WTC11 (cell line): ENCODE data around the gene REXO2. TPM values are rescaled to one million over a fixed set of nuclear protein-coding genes. Genes with fewer than 3 reads are reported as not detected.

Experiments used
- ATAC-seq: fragments of 200-7000 bp; cut with Tn5 transposase; 2 replicates; pipeline ENCODE4 v1.10.0; 2021; ENCODE audit warnings: mild to moderate bottlenecking, moderate library complexity
- CTCF ChIA-PET: fragments of 300-600 bp; sonication (Branson Sonifier 250); formaldehyde crosslinking; loops from one replicate; lab custom pipeline; 2021; ENCODE audit warnings: antibody characterized with exemption; lab: Charles Lee
- POLR2A ChIA-PET: fragments of 350-600 bp; sonication (Branson Sonifier 250); formaldehyde crosslinking; loops from one replicate; lab custom pipeline; 2021; ENCODE audit warnings: antibody characterized with exemption; lab: Charles Lee
- DNase-seq: peaks from one replicate; pipeline ENCODE4 v3.0.0; 2021; ENCODE audit warnings: low spot score
- H3K27ac Mint-ChIP-seq: 2 replicates; pipeline ENCODE4 v1.8.0; 2021; ENCODE audit warnings: mixed read lengths
- H3K27me3 Mint-ChIP-seq: 2 replicates; pipeline ENCODE4 v1.8.0; 2021; ENCODE audit warnings: low read depth, mild to moderate bottlenecking, moderate library complexity, mixed read lengths
- H3K36me3 Mint-ChIP-seq: 2 replicates; pipeline ENCODE4 v1.8.0; 2021; ENCODE audit warnings: mixed read lengths
- H3K4me1 Mint-ChIP-seq: 2 replicates; pipeline ENCODE4 v1.8.0; 2022; ENCODE audit warnings: mixed read lengths
- H3K4me3 Mint-ChIP-seq: 2 replicates; pipeline ENCODE4 v1.8.0; 2021; ENCODE audit warnings: mild to moderate bottlenecking, moderate library complexity, mixed read lengths
- H3K9me3 Mint-ChIP-seq: 2 replicates; pipeline ENCODE4 v1.8.0; 2021; ENCODE audit warnings: mixed read lengths
- CREB1 ChIP-seq: sonication (generic); formaldehyde crosslinking; IDR thresholded peaks from 2 replicates; pipeline ENCODE4 v1.8.0; 2023; ENCODE audit warnings: mild to moderate bottlenecking, missing genetic modification reagents
- CREM ChIP-seq: sonication (generic); formaldehyde crosslinking; IDR thresholded peaks from 2 replicates; pipeline ENCODE4 v1.8.1; 2022; ENCODE audit warnings: mild to moderate bottlenecking, missing genetic modification reagents, moderate library complexity
- ETV6 ChIP-seq: sonication (generic); formaldehyde crosslinking; IDR thresholded peaks from 2 replicates; pipeline ENCODE4 v1.8.1; 2022; ENCODE audit warnings: mild to moderate bottlenecking, missing genetic modification reagents
- FOXP1 ChIP-seq: sonication (generic); formaldehyde crosslinking; IDR thresholded peaks from 2 replicates; pipeline ENCODE4 v1.8.0; 2022; ENCODE audit warnings: missing genetic modification reagents, mild to moderate bottlenecking, moderate library complexity, borderline replicate concordance
- GRHL2 ChIP-seq: fragments of 250-450 bp; sonication (Bioruptor Pico); IDR thresholded peaks from 2 replicates; pipeline ENCODE4 v1.8.0; 2022; ENCODE audit warnings: mild to moderate bottlenecking, moderate library complexity; ENCODE audit not compliant: insufficient replicate concordance, severe bottlenecking
- IRF2 ChIP-seq: sonication (generic); formaldehyde crosslinking; IDR thresholded peaks from 2 replicates; pipeline ENCODE4 v1.8.0; 2022; ENCODE audit warnings: low read depth, missing genetic modification reagents, borderline replicate concordance
- MYBL2 ChIP-seq: sonication (generic); formaldehyde crosslinking; IDR thresholded peaks from 2 replicates; pipeline ENCODE4 v1.8.1; 2023; ENCODE audit warnings: mild to moderate bottlenecking, moderate library complexity, missing genetic modification reagents
- NR2C2 ChIP-seq: sonication (generic); formaldehyde crosslinking; IDR thresholded peaks from 2 replicates; pipeline ENCODE4 v1.8.0; 2022; ENCODE audit warnings: mild to moderate bottlenecking, missing genetic modification reagents
- RORB ChIP-seq: fragments of 250-450 bp; sonication (Bioruptor Pico); IDR thresholded peaks from 2 replicates; pipeline ENCODE4 v1.9.0; 2021; ENCODE audit warnings: mild to moderate bottlenecking
- SMAD3 ChIP-seq: sonication (generic); formaldehyde crosslinking; IDR thresholded peaks from 2 replicates; pipeline ENCODE4 v1.8.0; 2022; ENCODE audit warnings: missing genetic modification reagents, mild to moderate bottlenecking, borderline replicate concordance
- SOX15 ChIP-seq: fragments of 250-450 bp; sonication (Bioruptor Pico); IDR thresholded peaks from 2 replicates; pipeline ENCODE4 v1.9.0; 2021; ENCODE audit warnings: mild to moderate bottlenecking
- ZNF121 ChIP-seq: sonication (generic); formaldehyde crosslinking; IDR thresholded peaks from 2 replicates; pipeline ENCODE4 v1.8.0; 2023; ENCODE audit warnings: missing genetic modification reagents
- ZNF232 ChIP-seq: sonication (generic); formaldehyde crosslinking; IDR thresholded peaks from 2 replicates; pipeline ENCODE4 v1.8.0; 2022; ENCODE audit warnings: mild to moderate bottlenecking, missing genetic modification reagents
- ZNF263 ChIP-seq: sonication (generic); formaldehyde crosslinking; IDR thresholded peaks from 2 replicates; pipeline ENCODE4 v1.8.1; 2022; ENCODE audit warnings: low read depth, mild to moderate bottlenecking, moderate library complexity, missing genetic modification reagents
- ZNF671 ChIP-seq: fragments of 250-450 bp; sonication (Bioruptor Pico); IDR thresholded peaks from 2 replicates; pipeline ENCODE4 v1.8.0; 2021; ENCODE audit warnings: mild to moderate bottlenecking
- total RNA-seq: library from RNA; stranded (reverse); gene quantifications from 3 replicates; pipeline ENCODE4 v1.2.3, GENCODE V29; 2021
- TF ChIP-seq, protein P1 (sequence below): sonication (generic); formaldehyde crosslinking; IDR thresholded peaks from 2 replicates; pipeline ENCODE4 v1.8.1; 2023; ENCODE audit warnings: mild to moderate bottlenecking, missing genetic modification reagents
- TF ChIP-seq, protein P2 (sequence below): sonication (generic); formaldehyde crosslinking; IDR thresholded peaks from 2 replicates; pipeline ENCODE4 v1.8.0; 2023; ENCODE audit warnings: missing genetic modification reagents
- TF ChIP-seq, protein P3 (sequence below): sonication (generic); formaldehyde crosslinking; IDR thresholded peaks from 2 replicates; pipeline ENCODE4 v1.8.1; 2022; ENCODE audit warnings: mild to moderate bottlenecking, moderate library complexity, missing genetic modification reagents
- TF ChIP-seq, protein P4 (sequence below): sonication (generic); formaldehyde crosslinking; IDR thresholded peaks from 2 replicates; pipeline ENCODE4 v1.8.0; 2022; ENCODE audit warnings: missing genetic modification reagents
- TF ChIP-seq, protein P5 (sequence below): sonication (generic); formaldehyde crosslinking; IDR thresholded peaks from 2 replicates; pipeline ENCODE4 v1.8.0; 2022; ENCODE audit warnings: mild to moderate bottlenecking, missing genetic modification reagents
- TF ChIP-seq, protein P6 (sequence below): sonication (generic); formaldehyde crosslinking; IDR thresholded peaks from 2 replicates; pipeline ENCODE4 v1.8.1; 2023; ENCODE audit warnings: mild to moderate bottlenecking, missing genetic modification reagents, moderate library complexity
- TF ChIP-seq, protein P7 (sequence below): sonication (generic); formaldehyde crosslinking; IDR thresholded peaks from 2 replicates; pipeline ENCODE4 v1.8.0; 2023; ENCODE audit warnings: mild to moderate bottlenecking, missing genetic modification reagents
- TF ChIP-seq, protein P8 (sequence below): sonication (generic); formaldehyde crosslinking; IDR thresholded peaks from 2 replicates; pipeline ENCODE4 v1.8.0; 2022; ENCODE audit warnings: mild to moderate bottlenecking, missing genetic modification reagents

Gene REXO2
- total RNA-seq, 1 experiment from 2014 or later = 98.8 TPM

DNA sequence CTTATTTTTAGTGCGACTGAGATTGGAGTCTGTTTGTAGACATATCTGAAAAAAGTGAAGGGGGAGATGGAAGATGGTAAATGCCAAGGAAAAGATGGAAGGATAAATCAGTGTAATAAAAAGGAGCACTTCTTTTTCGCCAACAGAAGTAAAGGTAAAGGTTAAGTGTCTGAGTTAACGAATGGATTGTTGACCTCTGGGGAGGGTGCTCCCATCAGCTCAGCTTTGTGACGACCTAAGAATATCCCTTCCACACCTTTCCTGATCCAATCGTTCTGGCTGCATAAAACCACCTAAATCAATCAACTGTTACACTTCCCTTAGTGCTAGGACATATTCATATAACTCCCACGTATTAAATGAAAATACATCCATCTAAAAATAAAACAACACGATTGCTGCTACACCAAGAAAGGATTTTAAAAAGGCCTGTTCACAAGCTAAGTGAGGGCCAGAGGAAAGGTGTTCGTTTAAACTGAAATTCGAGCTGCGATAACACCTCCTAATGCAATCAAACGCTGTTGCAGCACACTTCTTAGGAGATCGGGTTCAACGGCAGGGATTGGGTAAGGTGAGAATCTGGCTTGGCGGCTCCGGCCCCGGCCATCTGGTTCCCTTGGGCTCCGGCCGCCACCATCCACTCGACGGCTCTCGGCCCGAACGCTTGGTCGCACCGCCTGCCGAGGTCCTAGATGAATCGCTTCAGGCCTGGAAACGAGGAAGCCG is 39.6 kb upstream of the REXO2 start:
- H3K9me3 Mint-ChIP-seq = peaks cover 4% of the 10 kb centered on the region
- ChIA-PET CTCF (no interaction called here), POLR2A (interaction anchor here (1.8 kb wide), 1 partner anchor 40 kb away, joined by 6 read pairs; the partner anchor contains the start of gene REXO2)
- ATAC-seq (peak; percentile 77), DNase-seq (peak; percentile 77)
- H3K4me1 Mint-ChIP-seq = peaks cover 51% of the 10 kb centered on the region
- no peaks in the 10 kb centered on the region for H3K27me3 Mint-ChIP-seq
- TF ChIP-seq, protein P1, sequence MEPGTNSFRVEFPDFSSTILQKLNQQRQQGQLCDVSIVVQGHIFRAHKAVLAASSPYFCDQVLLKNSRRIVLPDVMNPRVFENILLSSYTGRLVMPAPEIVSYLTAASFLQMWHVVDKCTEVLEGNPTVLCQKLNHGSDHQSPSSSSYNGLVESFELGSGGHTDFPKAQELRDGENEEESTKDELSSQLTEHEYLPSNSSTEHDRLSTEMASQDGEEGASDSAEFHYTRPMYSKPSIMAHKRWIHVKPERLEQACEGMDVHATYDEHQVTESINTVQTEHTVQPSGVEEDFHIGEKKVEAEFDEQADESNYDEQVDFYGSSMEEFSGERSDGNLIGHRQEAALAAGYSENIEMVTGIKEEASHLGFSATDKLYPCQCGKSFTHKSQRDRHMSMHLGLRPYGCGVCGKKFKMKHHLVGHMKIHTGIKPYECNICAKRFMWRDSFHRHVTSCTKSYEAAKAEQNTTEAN (CRISPR knock-in tag) = 0 out of 2 replicates have a peak, but pooled peaks have one; percentile 64
- TF ChIP-seq, protein P2, sequence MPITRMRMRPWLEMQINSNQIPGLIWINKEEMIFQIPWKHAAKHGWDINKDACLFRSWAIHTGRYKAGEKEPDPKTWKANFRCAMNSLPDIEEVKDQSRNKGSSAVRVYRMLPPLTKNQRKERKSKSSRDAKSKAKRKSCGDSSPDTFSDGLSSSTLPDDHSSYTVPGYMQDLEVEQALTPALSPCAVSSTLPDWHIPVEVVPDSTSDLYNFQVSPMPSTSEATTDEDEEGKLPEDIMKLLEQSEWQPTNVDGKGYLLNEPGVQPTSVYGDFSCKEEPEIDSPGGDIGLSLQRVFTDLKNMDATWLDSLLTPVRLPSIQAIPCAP (CRISPR knock-in tag) = peak; percentile 74; the same call in 1 of the 2 replicates
- peak; percentile 63; the same call in 1 of the 2 replicates for TF ChIP-seq ETV6 (CRISPR knock-in tag)
- no peak for TF ChIP-seq RORB (CRISPR knock-in tag)
- 0 out of 2 replicates have a peak, but pooled peaks have one; percentile 62 for TF ChIP-seq ZNF232
- TF ChIP-seq CREB1 (CRISPR knock-in tag) = 0 out of 2 replicates have a peak, but pooled peaks have one; percentile 74
- TF ChIP-seq GRHL2 = no peak
- TF ChIP-seq FOXP1 = no peak; the same call in 1 of the 2 replicates
- TF ChIP-seq ZNF263 (CRISPR knock-in tag) = no peak
- TF ChIP-seq, protein P3, sequence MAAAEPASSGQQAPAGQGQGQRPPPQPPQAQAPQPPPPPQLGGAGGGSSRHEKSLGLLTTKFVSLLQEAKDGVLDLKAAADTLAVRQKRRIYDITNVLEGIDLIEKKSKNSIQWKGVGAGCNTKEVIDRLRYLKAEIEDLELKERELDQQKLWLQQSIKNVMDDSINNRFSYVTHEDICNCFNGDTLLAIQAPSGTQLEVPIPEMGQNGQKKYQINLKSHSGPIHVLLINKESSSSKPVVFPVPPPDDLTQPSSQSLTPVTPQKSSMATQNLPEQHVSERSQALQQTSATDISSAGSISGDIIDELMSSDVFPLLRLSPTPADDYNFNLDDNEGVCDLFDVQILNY (CRISPR knock-in tag) = 0 out of 2 replicates have a peak, but pooled peaks have one; percentile 11
- no peak for TF ChIP-seq IRF2
- no peak for TF ChIP-seq CREM (CRISPR knock-in tag)
- no peak; the same call in 1 of the 2 replicates for TF ChIP-seq MYBL2
- TF ChIP-seq SMAD3 (CRISPR knock-in tag) = 0 out of 2 replicates have a peak, but pooled peaks have one; percentile 64
- TF ChIP-seq, protein P4, sequence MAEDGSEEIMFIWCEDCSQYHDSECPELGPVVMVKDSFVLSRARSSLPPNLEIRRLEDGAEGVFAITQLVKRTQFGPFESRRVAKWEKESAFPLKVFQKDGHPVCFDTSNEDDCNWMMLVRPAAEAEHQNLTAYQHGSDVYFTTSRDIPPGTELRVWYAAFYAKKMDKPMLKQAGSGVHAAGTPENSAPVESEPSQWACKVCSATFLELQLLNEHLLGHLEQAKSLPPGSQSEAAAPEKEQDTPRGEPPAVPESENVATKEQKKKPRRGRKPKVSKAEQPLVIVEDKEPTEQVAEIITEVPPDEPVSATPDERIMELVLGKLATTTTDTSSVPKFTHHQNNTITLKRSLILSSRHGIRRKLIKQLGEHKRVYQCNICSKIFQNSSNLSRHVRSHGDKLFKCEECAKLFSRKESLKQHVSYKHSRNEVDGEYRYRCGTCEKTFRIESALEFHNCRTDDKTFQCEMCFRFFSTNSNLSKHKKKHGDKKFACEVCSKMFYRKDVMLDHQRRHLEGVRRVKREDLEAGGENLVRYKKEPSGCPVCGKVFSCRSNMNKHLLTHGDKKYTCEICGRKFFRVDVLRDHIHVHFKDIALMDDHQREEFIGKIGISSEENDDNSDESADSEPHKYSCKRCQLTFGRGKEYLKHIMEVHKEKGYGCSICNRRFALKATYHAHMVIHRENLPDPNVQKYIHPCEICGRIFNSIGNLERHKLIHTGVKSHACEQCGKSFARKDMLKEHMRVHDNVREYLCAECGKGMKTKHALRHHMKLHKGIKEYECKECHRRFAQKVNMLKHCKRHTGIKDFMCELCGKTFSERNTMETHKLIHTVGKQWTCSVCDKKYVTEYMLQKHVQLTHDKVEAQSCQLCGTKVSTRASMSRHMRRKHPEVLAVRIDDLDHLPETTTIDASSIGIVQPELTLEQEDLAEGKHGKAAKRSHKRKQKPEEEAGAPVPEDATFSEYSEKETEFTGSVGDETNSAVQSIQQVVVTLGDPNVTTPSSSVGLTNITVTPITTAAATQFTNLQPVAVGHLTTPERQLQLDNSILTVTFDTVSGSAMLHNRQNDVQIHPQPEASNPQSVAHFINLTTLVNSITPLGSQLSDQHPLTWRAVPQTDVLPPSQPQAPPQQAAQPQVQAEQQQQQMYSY = no peak
- TF ChIP-seq, protein P5, sequence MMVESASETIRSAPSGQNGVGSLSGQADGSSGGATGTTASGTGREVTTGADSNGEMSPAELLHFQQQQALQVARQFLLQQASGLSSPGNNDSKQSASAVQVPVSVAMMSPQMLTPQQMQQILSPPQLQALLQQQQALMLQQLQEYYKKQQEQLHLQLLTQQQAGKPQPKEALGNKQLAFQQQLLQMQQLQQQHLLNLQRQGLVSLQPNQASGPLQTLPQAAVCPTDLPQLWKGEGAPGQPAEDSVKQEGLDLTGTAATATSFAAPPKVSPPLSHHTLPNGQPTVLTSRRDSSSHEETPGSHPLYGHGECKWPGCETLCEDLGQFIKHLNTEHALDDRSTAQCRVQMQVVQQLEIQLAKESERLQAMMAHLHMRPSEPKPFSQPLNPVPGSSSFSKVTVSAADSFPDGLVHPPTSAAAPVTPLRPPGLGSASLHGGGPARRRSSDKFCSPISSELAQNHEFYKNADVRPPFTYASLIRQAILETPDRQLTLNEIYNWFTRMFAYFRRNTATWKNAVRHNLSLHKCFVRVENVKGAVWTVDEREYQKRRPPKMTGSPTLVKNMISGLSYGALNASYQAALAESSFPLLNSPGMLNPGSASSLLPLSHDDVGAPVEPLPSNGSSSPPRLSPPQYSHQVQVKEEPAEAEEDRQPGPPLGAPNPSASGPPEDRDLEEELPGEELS (CRISPR knock-in tag) = peak; percentile 46; the same call in 1 of the 2 replicates
- TF ChIP-seq SOX15 (CRISPR knock-in tag) = no peak
- TF ChIP-seq, protein P6, sequence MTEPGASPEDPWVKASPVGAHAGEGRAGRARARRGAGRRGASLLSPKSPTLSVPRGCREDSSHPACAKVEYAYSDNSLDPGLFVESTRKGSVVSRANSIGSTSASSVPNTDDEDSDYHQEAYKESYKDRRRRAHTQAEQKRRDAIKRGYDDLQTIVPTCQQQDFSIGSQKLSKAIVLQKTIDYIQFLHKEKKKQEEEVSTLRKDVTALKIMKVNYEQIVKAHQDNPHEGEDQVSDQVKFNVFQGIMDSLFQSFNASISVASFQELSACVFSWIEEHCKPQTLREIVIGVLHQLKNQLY = no peak
- no peak for TF ChIP-seq ZNF671
- peak; percentile 60; the same call in 1 of the 2 replicates for TF ChIP-seq ZNF121 (CRISPR knock-in tag)
- TF ChIP-seq NR2C2 = no peak
- TF ChIP-seq, protein P7, sequence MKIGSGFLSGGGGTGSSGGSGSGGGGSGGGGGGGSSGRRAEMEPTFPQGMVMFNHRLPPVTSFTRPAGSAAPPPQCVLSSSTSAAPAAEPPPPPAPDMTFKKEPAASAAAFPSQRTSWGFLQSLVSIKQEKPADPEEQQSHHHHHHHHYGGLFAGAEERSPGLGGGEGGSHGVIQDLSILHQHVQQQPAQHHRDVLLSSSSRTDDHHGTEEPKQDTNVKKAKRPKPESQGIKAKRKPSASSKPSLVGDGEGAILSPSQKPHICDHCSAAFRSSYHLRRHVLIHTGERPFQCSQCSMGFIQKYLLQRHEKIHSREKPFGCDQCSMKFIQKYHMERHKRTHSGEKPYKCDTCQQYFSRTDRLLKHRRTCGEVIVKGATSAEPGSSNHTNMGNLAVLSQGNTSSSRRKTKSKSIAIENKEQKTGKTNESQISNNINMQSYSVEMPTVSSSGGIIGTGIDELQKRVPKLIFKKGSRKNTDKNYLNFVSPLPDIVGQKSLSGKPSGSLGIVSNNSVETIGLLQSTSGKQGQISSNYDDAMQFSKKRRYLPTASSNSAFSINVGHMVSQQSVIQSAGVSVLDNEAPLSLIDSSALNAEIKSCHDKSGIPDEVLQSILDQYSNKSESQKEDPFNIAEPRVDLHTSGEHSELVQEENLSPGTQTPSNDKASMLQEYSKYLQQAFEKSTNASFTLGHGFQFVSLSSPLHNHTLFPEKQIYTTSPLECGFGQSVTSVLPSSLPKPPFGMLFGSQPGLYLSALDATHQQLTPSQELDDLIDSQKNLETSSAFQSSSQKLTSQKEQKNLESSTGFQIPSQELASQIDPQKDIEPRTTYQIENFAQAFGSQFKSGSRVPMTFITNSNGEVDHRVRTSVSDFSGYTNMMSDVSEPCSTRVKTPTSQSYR (CRISPR knock-in tag) = 0 out of 2 replicates have a peak, but pooled peaks have one; percentile 22
- TF ChIP-seq, protein P8, sequence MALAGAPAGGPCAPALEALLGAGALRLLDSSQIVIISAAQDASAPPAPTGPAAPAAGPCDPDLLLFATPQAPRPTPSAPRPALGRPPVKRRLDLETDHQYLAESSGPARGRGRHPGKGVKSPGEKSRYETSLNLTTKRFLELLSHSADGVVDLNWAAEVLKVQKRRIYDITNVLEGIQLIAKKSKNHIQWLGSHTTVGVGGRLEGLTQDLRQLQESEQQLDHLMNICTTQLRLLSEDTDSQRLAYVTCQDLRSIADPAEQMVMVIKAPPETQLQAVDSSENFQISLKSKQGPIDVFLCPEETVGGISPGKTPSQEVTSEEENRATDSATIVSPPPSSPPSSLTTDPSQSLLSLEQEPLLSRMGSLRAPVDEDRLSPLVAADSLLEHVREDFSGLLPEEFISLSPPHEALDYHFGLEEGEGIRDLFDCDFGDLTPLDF = peak; percentile 43; the same call in 1 of the 2 replicates
- peaks cover 20% of the 10 kb centered on the region for H3K36me3 Mint-ChIP-seq
- peak overlapping the region; percentile 90 for H3K4me3 Mint-ChIP-seq
- peak overlapping the region; percentile 99 for H3K27ac Mint-ChIP-seq
